Vagina (tissue), 2 donors: ENCODE results near the gene IPO4. TPM values are rescaled to one million over a fixed set of nuclear protein-coding genes. Genes with fewer than 3 reads are reported as not detected.

Source experiments
- DNase-seq, 2 donors: peaks; one replicate each; pipeline ENCODE4 v3.0.0-alpha.2; 2017; ENCODE audit errors: extremely low spot score in 2 of 2
- H3K27ac ChIP-seq: fragments of 200-600 bp; sonication (generic); one replicate; pipeline ENCODE4 v1.5.1; 2019
- H3K27me3 ChIP-seq: fragments of 200-600 bp; sonication (generic); one replicate; pipeline ENCODE4 v1.5.1; 2019
- H3K36me3 ChIP-seq, 2 donors: fragments of 200-600 bp; sonication (generic); one replicate each; pipeline ENCODE4 v1.5.1; 2017 to 2019
- H3K4me1 ChIP-seq: fragments of 200-600 bp; sonication (generic); one replicate; pipeline ENCODE4 v1.5.1; 2019
- H3K4me3 ChIP-seq, 2 donors: fragments of 200-600 bp; sonication (generic); 1 replicate in 1 of 2; 2 replicates in 1 of 2; pipeline ENCODE4 v1.5.1; 2016 to 2019
- H3K9me3 ChIP-seq: fragments of 200-600 bp; sonication (generic); one replicate; pipeline ENCODE4 v1.5.1; 2019
- POLR2A ChIP-seq, 2 donors: fragments of 450-650 bp; IDR thresholded peaks; one replicate each; pipeline ENCODE4 v1.6.1; 2017; ENCODE audit warnings: antibody characterized with exemption in 2 of 2, mild to moderate bottlenecking in 2 of 2, moderate library complexity in 2 of 2
- POLR2AphosphoS5 ChIP-seq, 2 donors: sonication (generic); formaldehyde crosslinking; IDR thresholded peaks; one replicate each; pipeline ENCODE4 v1.9.0; 2017; ENCODE audit warnings: antibody characterized with exemption in 2 of 2, mild to moderate bottlenecking in 2 of 2, low read depth in 1 of 2; ENCODE audit not compliant: insufficient read depth in 1 of 2
- intact Hi-C: fragments of 100-400 bp; cut with DNase I; formaldehyde crosslinking; loops from one replicate; pipeline ENCODE4 v1.15.1; 2023
- total RNA-seq: library from RNA; depleted of rRNA; stranded (reverse); fragments of >200 nt; gene quantifications from one replicate; pipeline ENCODE4 v1.2.3, GENCODE V29; 2016
- TF ChIP-seq, protein P1 (sequence below), 3 experiments: fragments of 450-650 bp in 2 of 3; fragments of 200-600 bp in 1 of 3; sonication (generic) in 1 of 3; IDR thresholded peaks; one replicate each; pipeline ENCODE4 v1.5.1; 2017 to 2019; ENCODE audit warnings: antibody characterized with exemption in 3 of 3, mild to moderate bottlenecking in 2 of 3, moderate library complexity in 2 of 3

IPO4 gene
- total RNA-seq, 1 donor from 2014 or later = 28.5 TPM

DNA sequence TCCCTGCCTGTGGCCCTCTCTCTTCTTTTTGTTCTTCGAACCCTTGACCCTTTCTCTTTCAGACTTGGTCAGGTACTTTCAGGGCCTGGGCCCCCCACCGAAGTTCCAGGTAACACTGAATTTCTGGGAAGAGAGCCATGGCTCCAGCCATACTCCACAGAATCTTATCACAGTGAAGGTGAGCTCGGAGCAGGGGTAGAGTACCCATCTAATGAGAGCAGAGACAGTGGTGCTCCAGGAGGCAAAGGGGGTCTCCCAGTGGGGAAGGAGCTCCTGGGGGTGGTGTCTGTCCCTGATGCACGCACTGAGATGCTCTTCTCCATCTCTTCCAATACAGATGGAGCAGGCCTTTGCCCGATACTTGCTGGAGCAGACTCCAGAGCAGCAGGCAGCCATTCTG, 22.8 kb downstream of the IPO4 start:
- H3K4me3 ChIP-seq = no peak overlapping the region
- DNase-seq = no peak
- no peak overlapping the region for H3K27ac ChIP-seq
- peaks cover 32% of the 10 kb centered on the region for H3K4me1 ChIP-seq
- no peak for TF ChIP-seq POLR2A (IDR thresholded peaks at IDR 0.05)
- TF ChIP-seq, protein P1, sequence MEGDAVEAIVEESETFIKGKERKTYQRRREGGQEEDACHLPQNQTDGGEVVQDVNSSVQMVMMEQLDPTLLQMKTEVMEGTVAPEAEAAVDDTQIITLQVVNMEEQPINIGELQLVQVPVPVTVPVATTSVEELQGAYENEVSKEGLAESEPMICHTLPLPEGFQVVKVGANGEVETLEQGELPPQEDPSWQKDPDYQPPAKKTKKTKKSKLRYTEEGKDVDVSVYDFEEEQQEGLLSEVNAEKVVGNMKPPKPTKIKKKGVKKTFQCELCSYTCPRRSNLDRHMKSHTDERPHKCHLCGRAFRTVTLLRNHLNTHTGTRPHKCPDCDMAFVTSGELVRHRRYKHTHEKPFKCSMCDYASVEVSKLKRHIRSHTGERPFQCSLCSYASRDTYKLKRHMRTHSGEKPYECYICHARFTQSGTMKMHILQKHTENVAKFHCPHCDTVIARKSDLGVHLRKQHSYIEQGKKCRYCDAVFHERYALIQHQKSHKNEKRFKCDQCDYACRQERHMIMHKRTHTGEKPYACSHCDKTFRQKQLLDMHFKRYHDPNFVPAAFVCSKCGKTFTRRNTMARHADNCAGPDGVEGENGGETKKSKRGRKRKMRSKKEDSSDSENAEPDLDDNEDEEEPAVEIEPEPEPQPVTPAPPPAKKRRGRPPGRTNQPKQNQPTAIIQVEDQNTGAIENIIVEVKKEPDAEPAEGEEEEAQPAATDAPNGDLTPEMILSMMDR (IDR thresholded peaks at IDR 0.05) = no peak
- TF ChIP-seq POLR2AphosphoS5 (IDR thresholded peaks at IDR 0.05; ENCODE audit: insufficient read depth in 1 of 2, low read depth in 1 of 2) = no peak
- H3K36me3 ChIP-seq = peaks cover 0 to 51% of the 10 kb centered on the region in 2 donors
- H3K27me3 ChIP-seq = no peaks in the 10 kb centered on the region
- H3K9me3 ChIP-seq = no peaks in the 10 kb centered on the region
- intact Hi-C loops = no loop called here

DNA sequence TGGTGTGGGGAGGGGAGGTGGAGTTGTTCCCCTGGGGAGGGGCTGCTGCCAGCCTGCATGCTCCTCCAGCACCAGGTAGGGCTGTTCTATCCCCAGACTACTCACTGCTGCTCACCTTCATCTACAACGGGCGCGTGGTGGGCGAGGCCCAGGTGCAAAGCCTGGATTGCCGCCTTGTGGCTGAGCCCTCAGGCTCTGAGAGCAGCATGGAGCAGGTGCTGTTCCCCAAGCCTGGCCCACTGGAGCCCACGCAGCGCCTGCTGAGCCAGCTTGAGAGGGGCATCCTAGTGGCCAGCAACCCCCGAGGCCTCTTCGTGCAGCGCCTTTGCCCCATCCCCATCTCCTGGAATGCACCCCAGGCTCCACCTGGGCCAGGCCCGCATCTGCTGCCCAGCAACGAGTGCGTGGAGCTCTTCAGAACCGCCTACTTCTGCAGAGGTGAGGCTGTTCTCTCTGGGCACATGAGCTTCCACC, 24.1 kb downstream of the IPO4 start:
- DNase-seq = no peak

DNA sequence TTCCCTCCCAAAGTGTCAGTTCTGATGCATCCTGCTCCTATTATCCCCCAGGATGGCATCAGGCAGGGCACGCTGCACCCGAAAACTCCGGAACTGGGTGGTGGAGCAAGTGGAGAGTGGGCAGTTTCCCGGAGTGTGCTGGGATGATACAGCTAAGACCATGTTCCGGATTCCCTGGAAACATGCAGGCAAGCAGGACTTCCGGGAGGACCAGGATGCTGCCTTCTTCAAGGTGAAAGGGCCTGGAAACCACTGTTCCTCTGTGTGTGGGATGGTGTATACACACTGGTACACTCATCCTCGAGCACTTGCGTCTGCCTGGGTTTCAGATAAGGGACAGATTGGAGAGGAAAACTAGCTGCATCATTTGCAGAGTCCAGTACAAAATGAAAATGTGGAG, 26.5 kb downstream of the IPO4 start:
- intact Hi-C loops = no loop called here
- H3K4me3 ChIP-seq = peak overlapping the region; percentile 58
- H3K9me3 ChIP-seq = no peaks in the 10 kb centered on the region
- TF ChIP-seq, protein P1 (IDR thresholded peaks at IDR 0.05) = no peak
- TF ChIP-seq POLR2AphosphoS5 (IDR thresholded peaks at IDR 0.05; ENCODE audit: insufficient read depth in 1 of 2, low read depth in 1 of 2) = no peak
- TF ChIP-seq POLR2A (IDR thresholded peaks at IDR 0.05) = no peak
- no peaks in the 10 kb centered on the region for H3K27me3 ChIP-seq
- peaks cover 0 to 60% of the 10 kb centered on the region in 2 donors for H3K36me3 ChIP-seq
- H3K27ac ChIP-seq = peak overlapping the region; percentile 95
- DNase-seq = no peak
- peaks cover 38% of the 10 kb centered on the region for H3K4me1 ChIP-seq

More for the DNA sequence above, 24.1 kb downstream of the IPO4 start:
- intact Hi-C loops = no loop called here
- H3K36me3 ChIP-seq = peaks cover 0 to 51% of the 10 kb centered on the region in 2 donors
- TF ChIP-seq, protein P1 (IDR thresholded peaks at IDR 0.05) = no peak
- TF ChIP-seq POLR2AphosphoS5 (IDR thresholded peaks at IDR 0.05; ENCODE audit: insufficient read depth in 1 of 2, low read depth in 1 of 2) (no peak), POLR2A (IDR thresholded peaks at IDR 0.05) (no peak)
- no peak overlapping the region for H3K4me3 ChIP-seq
- no peak overlapping the region for H3K27ac ChIP-seq
- H3K4me1 ChIP-seq = peaks cover 38% of the 10 kb centered on the region
- H3K9me3 ChIP-seq = no peaks in the 10 kb centered on the region
- H3K27me3 ChIP-seq = no peaks in the 10 kb centered on the region

DNA sequence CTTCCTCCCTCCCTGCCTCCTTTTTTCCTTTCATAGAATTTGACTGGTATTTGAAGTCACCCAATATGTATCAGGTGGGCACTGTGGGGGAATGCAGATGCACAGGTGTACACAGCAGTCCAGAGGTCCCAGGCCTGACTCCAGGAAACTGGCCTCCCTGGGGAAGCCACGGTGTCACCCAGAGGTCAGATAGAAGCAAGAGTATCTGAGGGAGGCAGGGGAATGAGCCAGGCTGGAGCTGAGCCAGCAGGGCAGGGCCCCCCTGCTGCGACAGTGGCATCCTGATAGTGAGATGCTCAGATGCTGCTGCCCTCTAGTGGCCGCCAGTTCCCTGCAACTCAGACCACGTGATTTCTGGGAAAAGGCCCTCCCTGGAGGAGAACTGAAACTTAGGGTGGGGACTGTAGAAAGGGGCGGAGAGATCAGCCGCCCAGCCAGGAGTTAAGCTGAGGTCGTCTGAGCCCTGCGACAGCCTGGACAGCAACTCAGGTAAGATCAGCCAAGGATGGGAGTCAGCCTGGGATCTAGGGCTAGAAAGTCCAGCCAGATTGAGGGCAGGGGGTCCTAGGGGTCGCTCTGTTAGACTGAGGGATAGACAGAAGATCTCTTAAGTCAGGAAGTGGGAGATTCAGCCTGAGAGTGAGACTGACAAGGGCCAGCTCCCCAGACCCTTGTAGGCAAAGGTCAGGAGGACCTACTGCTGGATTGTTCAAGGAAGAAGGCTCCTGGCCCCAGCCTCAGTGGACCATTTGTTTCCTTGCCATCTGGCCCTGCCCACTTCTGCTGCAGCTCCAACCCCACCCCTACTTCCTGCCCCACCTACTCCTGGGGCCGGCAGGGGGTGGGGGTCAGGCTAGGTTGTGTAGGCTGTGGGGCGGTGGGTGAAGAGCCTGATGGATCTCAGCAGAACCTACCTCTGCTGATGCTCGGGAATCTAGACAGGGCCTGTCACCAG, 27.5 kb downstream of the IPO4 start, which contains the start of gene IRF9:
TSS of gene IRF9 (plus strand) at position 416 of the 955 bp plus-strand sequence. CDS start 880 bp downstream, outside the sequence.
- intact Hi-C loops = no loop called here
- H3K36me3 ChIP-seq = peaks cover 0 to 59% of the 10 kb centered on the region in 2 donors
- H3K27ac ChIP-seq = peak within 1 kb of the TSS; percentile 95
- H3K9me3 ChIP-seq = no peaks in the 10 kb centered on the region
- peak; percentile 91 to 98 for TF ChIP-seq POLR2AphosphoS5 (IDR thresholded peaks at IDR 0.05; ENCODE audit: insufficient read depth in 1 of 2, low read depth in 1 of 2)
- TF ChIP-seq POLR2A (IDR thresholded peaks at IDR 0.05) = peak in 1 of 2 donors; percentile 40
- TF ChIP-seq, protein P1 (IDR thresholded peaks at IDR 0.05) = peak; percentile 82 to 98 (median 88)
- peaks cover 38% of the 10 kb centered on the region for H3K4me1 ChIP-seq
- H3K4me3 ChIP-seq = peak within 1 kb of the TSS; percentile 58
- peak in 1 of 2 donors; percentile 97 for DNase-seq
- H3K27me3 ChIP-seq = no peaks in the 10 kb centered on the region
